NT2/D1 (cell line): ENCODE measurements around the gene PRAMEF2.
"Not testable (repeated sequence)": the region's sequence is repeated elsewhere in the genome, so short reads cannot be mapped to it uniquely, and the experiment has no call there.

Experiments used
- DNase-seq: peaks from one replicate; pipeline ENCODE4 v3.0.0-alpha.2; 2011; ENCODE audit warnings: low read depth, low spot score
- H3K27me3 ChIP-seq: 2 replicates; pipeline ENCODE4 v1.6.0; 2011; ENCODE audit warnings: mild to moderate bottlenecking; ENCODE audit not compliant: insufficient read length, insufficient read depth
- H3K36me3 ChIP-seq: 2 replicates; pipeline ENCODE4 v1.6.1; 2011; ENCODE audit warnings: mild to moderate bottlenecking, low read length, mixed read lengths; ENCODE audit not compliant: insufficient read depth, insufficient read length
- H3K4me1 ChIP-seq: 2 replicates; pipeline ENCODE4 v1.5.1; 2011; ENCODE audit not compliant: insufficient read depth, insufficient read length
- H3K4me3 ChIP-seq: 2 replicates; pipeline ENCODE4 v1.5.1; 2011; ENCODE audit warnings: low read depth; ENCODE audit not compliant: insufficient read length
- H3K9ac ChIP-seq: 2 replicates; pipeline ENCODE4 v1.6.0; 2011; ENCODE audit warnings: low read depth; ENCODE audit not compliant: insufficient read length
- H3K9me3 ChIP-seq: 2 replicates; pipeline ENCODE4 v1.5.1; 2011; ENCODE audit warnings: mild to moderate bottlenecking, low read length; ENCODE audit not compliant: insufficient read depth
- SUZ12 ChIP-seq: IDR thresholded peaks from 2 replicates; pipeline ENCODE4 v1.6.1; 2011; ENCODE audit not compliant: insufficient read length, insufficient read depth; ENCODE audit errors: extremely low read depth
- YY1 ChIP-seq: IDR thresholded peaks from 2 replicates; pipeline ENCODE4 v1.6.1; 2011; ENCODE audit not compliant: insufficient read length, insufficient read depth
- ZNF274 ChIP-seq: IDR thresholded peaks from 2 replicates; pipeline ENCODE4 v1.6.1; 2011; ENCODE audit warnings: mild to moderate bottlenecking, low read depth, low read length

PRAMEF2 gene

GRCh38 chr1:12851779-12852178 lies 5.1 kb upstream of the PRAMEF2 start:
- Histone ChIP-seq H3K4me3 (no peak overlapping the region), H3K9me3 (no peaks in the 10 kb centered on the region), H3K9ac (no peak overlapping the region), H3K4me1 (no peaks in the 10 kb centered on the region), H3K36me3 (no peaks in the 10 kb centered on the region), H3K27me3 (no peaks in the 10 kb centered on the region)
- TF ChIP-seq ZNF274 (no peak), YY1 (no peak), SUZ12 (no peak)
- DNase-seq, result no peak

GRCh38 chr1:12863131-12863880 lies 6.4 kb downstream of the PRAMEF2 start:
- not testable (repeated sequence) for H3K9me3 ChIP-seq, H3K4me3 ChIP-seq, DNase-seq, H3K27me3 ChIP-seq, H3K36me3 ChIP-seq, H3K9ac ChIP-seq, H3K4me1 ChIP-seq

GRCh38 chr1:12878453-12878852 lies 21.6 kb downstream of the PRAMEF2 start:
- not testable (repeated sequence) for H3K9me3 ChIP-seq, H3K4me1 ChIP-seq, DNase-seq, H3K4me3 ChIP-seq, H3K36me3 ChIP-seq, H3K27me3 ChIP-seq, H3K9ac ChIP-seq

DNA sequence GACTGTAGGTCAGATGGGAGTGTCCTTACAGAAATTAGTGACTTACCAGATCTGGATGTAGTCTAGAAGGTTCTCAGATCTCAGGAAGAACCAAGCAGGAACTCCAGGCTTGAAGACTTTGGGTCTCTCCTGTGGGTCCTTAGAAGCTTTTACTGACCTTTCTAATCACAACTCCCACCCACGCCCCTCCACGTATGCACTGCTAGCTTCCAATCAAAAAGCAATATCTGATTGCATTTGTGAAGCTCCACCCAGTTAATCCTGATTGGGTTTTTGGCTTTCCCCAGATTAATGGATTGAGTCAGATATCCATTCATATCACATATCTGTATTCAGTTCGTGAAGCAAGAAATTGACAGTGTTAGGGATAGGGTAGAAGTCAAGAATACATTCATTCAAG lies 29.2 kb downstream of the PRAMEF2 start, which contains the start of gene PRAMEF4:
Gene PRAMEF4, minus strand, starts transcription at position 101 of the 400 bp plus-strand sequence. CDS start 2,807 bp downstream, outside the sequence.
- H3K36me3 ChIP-seq, H3K9ac ChIP-seq, H3K4me1 ChIP-seq, H3K27me3 ChIP-seq, DNase-seq, H3K9me3 ChIP-seq, H3K4me3 ChIP-seq: not testable (repeated sequence)

DNA sequence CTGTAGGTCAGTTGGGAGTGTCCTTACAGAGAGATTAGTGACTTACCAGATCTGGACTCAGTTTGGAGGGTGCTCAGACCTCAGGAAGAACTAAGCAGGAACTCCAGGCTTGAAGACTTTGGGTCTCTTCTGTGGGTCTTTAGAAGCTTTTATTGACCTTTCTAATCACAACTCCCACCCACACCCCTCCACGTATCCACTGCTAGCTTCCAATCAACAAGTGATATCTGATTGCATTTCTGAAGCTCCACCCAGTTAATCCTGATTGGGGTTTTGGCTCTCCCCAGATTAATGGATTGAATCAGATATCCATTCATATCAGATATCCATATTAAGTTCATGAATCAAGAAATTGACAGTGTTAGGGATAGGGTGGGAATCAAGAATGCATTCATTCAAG lies 41.3 kb downstream of the PRAMEF2 start, which contains the start of gene PRAMEF10:
Gene PRAMEF10, minus strand, starts transcription at position 101 of the 400 bp plus-strand sequence. CDS start 2,423 bp downstream, outside the sequence.
- not testable (repeated sequence) for H3K9me3 ChIP-seq, DNase-seq, H3K4me3 ChIP-seq, H3K27me3 ChIP-seq, H3K4me1 ChIP-seq, H3K9ac ChIP-seq, H3K36me3 ChIP-seq

GRCh38 chr1:12899186-12899585 lies 42.3 kb downstream of the PRAMEF2 start:
- not testable (repeated sequence) for DNase-seq, H3K4me3 ChIP-seq, H3K27me3 ChIP-seq, H3K9ac ChIP-seq, H3K9me3 ChIP-seq, H3K36me3 ChIP-seq, H3K4me1 ChIP-seq

- H3K4me3 ChIP-seq, H3K9me3 ChIP-seq, DNase-seq, H3K4me1 ChIP-seq, H3K36me3 ChIP-seq, H3K27me3 ChIP-seq, H3K9ac ChIP-seq: not testable (repeated sequence)
Measured at GRCh38 chr1:12903793-12904572, 47.1 kb downstream of the PRAMEF2 start.
